NCI-H1048 (cell line): ENCODE data around the gene ZNF800.
"Not testable (repeated sequence)": the region's sequence is repeated elsewhere in the genome, so short reads cannot be mapped to it uniquely, and the experiment has no call there.

ENCODE experiments used
- DNase-seq: peaks from one replicate; lab custom pipeline; 2025; lab: John Stamatoyannopoulos, UW

The ZNF800 gene, protein sequence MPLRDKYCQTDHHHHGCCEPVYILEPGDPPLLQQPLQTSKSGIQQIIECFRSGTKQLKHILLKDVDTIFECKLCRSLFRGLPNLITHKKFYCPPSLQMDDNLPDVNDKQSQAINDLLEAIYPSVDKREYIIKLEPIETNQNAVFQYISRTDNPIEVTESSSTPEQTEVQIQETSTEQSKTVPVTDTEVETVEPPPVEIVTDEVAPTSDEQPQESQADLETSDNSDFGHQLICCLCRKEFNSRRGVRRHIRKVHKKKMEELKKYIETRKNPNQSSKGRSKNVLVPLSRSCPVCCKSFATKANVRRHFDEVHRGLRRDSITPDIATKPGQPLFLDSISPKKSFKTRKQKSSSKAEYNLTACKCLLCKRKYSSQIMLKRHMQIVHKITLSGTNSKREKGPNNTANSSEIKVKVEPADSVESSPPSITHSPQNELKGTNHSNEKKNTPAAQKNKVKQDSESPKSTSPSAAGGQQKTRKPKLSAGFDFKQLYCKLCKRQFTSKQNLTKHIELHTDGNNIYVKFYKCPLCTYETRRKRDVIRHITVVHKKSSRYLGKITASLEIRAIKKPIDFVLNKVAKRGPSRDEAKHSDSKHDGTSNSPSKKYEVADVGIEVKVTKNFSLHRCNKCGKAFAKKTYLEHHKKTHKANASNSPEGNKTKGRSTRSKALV

DNA sequence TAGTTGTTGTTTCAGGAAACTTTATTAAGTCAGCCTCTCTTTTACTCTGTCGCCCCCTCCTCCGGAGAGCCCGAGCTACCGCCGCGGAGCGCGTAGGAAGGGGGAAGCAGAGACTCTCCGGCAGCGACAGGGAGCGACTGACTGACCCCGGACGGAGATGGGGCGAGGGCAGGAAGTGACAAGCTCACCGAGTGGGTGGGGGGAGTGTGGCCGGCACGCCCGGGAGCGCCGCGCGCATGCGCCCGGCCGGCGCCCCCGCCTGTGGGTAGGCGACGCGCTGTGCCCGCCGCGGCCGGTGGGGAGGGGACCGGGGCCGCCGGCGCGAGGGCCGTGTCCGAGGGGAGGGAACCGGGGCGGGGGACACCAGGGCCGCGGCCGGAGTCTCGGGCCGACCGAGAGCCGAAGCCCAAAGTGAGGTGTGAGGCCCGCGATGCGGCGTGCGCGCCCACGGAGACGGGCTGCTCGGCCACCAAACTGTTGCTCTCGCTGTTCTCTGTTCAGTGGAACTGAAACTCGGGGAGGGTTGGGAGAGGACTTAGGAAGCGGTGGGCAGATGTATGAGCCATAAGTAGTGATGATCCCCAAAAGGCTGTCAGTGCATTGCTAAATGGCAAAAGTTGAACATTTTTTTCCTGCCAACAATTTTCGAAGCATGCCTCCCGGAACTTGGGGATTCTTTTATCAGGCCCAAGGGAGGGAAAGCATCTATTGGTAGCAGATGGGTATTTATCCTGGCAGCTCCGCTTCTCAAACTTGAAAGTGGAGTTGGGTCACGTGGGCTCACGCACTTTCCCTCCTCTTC, at the start of gene ZNF800:
ZNF800 (minus strand) TSS at position 143 of the 802 bp plus-strand sequence. CDS start 1,151 bp downstream, outside the sequence.
- DNase-seq: peak; percentile 31

DNA sequence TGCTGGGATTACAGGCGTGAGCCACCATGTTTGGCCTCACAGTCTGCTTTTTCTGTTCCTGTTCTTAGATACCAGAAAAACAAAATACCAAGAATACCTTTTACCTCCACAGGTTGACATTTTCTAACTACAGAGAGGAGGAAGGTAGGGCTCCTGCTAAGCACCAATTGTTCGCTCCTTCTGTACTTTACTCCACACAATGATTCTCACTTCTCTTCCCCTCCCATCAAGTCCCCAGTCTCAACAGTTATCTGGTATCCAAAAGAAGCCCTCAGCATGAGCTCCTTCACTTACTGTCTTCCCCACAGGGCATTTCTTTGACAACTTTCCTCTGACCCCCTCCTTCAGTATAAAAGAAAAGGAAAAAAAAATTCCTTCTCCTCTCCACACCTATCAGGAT, 47.7 kb upstream of the ZNF800 start:
- no peak for DNase-seq

DNA sequence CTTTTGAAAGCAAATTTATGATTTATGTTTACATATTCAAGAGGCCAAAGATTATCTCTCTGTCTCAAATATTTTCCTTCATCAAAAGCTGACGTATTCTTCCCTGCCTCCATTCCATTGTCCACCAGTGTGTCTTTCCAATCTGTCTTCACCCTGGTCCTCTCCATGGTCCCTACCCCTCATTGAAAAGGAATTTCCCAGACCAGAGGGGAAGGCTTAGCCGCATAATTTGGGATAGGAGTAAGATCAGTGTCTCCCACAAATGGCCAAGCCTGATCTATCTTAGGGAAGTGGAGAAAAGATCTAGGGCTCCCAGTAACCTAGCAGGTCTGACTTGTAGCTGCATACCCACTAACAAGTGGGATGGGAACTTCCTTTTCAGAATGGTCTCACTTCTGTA, 46.3 kb upstream of the ZNF800 start:
- no peak for DNase-seq

DNA sequence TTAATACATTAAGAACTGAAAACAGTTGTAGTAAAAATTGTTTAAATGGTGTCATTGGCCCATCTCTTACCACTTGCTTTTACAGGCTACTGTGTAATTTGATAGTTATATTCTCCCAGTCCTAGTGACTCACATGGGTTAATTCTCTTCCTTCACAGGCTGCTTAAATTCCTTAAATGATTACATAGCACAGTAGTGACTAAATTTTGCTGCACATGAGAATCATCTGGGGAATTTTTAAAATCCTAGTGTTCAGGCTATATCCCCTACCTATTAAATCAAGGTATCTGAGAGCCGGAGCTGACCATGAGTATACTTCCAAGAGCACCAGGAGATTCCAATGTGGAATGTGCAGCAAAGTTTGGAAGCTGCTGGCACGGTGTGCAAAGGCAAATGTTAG, 45.3 kb upstream of the ZNF800 start:
- no peak for DNase-seq

DNA sequence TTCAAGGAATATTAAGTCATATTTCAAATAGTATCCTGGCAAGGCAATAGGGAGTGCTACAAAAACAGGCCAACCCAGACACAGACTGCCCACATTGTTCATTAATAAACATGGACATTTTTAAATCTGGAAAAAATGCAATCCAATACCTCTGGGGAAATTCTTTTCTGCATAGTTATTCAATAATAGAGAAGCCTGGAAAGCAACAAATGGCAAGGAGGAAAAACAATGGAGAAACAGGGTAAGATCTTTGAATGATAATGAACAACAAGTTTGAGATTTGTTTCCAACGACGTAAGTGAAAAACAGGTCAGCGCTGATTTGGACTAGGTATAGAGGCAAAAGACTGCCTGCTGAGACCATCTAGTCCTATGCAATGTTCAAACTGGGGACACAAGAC, 44.7 kb upstream of the ZNF800 start:
- DNase-seq: no peak

DNA sequence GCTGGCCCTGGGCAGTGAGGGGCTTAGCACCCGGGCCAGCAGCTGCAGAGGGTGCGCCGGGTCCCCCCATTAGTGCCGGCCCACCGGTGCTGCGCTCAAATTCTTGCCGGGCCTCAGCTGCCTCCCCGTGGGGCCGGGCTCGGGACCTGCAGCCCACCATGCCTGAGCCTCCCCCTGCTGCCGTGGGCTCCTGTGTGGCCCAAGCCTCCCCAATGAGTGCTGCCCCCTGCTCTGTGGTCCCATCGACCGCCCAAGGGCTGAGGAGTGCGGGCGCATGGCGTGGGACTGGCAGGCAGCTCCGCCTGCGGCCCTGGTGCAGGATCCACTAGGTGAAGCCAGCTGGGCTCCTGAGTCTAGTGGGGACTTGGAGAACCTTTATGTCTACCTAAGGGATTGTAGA, 36.8 kb upstream of the ZNF800 start:
- DNase-seq: not testable (repeated sequence)

DNA sequence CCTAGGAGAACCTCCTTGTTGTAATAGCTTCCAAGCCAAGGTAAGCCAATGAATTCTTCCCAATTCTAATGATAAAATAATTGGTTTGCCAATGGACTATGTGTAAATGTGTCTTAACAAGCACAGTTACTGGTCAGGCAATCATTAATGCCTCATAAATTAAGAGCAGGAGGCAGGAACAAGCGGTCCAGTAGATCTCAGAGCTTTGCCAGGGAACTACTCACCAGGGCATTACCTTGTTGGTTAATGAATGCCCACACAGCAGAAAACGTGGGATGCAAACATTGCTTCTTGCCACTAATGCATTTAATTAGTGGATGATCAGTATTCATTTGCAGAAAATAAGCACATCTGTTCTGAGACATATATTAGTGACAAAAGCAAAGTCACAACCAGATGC, 26.7 kb upstream of the ZNF800 start:
- no peak for DNase-seq

DNA sequence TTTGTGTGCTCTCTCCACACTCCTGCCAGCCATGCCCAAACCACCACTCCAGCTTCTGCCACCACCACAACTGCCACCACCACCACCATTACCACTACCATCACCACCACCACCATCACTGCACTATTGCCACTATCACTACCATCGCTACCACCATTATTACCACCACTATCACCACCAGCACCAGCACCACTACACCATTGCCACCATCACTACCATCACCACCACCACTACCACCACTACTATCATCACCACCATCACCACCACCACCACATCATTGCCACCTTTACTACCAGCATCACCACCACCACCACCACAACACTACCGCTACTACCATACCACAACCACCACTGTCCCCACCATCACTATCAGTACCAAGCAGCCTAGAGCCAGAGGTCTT, 26.0 kb upstream of the ZNF800 start:
- DNase-seq: no peak

DNA sequence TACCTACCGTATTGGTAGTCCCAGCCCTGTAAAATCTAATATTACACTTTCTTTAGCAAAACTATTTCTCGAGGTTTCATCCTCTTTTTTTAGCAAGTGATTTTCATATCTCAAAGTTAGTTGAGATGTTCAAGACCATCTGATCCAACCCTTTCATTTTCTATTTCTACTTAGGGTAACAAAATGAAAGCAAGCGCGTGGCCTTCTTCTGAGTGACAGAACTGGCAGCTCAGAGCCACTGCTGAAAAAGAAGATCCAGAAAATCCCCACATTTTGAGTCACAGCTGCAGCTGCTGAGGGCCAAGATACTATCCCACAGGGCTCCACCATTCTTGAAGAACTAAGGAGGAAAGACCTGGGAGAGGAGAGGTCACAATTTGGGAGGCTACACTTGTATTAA, 24.8 kb upstream of the ZNF800 start:
- no peak for DNase-seq

DNA sequence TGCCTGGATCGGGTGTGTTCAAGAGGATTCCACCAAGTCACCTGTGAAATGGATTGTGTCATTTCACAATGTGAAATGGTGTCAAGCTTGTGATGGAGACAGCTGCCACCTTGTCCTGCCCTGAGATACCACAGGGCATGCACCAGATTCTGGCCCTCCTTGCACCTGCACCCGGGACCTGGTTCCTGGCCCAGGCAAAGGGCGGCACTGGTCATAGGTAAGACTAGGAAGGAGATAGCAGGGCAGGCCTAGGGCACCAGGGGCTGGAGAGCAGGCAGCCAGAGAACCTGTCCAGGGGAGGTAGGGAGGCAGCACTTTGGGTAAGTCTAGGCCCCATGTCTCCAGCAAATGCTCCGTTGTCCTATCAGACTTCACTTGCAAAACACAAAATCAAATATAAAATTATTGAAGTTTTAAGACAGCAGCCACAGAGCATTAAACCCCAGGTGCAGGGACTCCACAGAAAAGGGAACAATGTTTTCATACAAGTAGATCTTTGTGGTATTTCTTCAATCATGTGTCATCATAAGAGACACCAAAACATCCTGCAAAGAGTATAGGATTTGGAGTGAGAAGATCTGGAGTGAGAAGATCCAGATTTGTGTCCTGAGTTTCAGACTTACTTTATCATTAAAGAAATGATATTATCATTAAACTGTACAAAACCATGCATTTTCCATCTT, 22.7 kb upstream of the ZNF800 start:
- no peak for DNase-seq

DNA sequence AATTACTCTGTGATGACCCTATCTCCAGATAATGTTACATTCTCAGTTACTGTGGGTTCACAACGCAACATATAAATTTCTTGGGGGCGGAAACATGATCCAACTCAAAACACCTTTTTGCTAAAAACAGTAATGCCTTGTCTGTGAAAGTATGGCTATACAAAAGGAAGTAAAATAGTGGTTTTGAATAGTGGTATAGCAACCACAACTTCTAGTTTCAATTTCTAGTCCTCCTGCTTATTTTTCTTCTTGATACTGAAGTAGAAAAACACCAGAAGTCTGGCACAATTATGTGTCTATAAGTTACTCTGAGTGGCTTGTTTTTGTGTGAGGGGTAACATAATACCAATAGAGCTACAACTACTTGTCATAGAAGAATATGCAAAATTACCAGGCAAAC, 21.5 kb upstream of the ZNF800 start:
- no peak for DNase-seq

DNA sequence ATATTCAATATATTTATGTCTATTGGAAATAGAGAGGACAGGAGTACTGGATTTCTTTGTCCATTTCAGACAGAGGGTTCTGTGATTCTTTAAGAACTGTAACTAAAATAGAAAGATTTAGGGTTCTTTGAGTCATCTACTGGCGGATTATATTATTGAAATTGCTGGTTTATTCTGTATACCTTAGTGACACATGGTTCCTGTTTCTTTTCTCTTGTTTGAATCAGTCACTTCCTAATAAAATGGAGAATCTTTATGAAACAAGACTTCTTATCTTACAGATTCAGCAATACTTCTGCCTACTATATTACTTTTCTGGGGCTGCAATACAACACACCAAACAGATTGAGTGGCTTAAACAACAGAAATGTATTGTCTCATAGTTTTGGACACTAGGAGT, 20.8 kb upstream of the ZNF800 start:
- no peak for DNase-seq

DNA sequence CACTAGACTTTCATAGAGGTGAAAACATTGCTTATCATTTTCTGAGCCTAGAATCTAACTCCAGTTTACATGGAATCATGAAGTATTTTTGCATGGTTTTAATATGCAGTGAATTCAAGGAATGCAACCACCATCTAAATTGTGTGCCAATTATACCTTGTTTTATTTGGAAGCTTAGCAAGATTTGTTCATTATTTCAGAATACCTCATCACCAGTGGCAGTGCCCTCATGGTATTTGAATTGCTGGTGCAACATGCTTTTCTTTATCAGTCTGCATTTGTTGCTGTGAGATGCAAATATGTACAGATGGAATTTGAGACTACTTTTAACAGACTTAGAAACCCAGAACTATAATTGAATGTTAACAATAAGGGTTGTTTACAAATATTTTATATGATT, 18.7 kb upstream of the ZNF800 start:
- no peak for DNase-seq

DNA sequence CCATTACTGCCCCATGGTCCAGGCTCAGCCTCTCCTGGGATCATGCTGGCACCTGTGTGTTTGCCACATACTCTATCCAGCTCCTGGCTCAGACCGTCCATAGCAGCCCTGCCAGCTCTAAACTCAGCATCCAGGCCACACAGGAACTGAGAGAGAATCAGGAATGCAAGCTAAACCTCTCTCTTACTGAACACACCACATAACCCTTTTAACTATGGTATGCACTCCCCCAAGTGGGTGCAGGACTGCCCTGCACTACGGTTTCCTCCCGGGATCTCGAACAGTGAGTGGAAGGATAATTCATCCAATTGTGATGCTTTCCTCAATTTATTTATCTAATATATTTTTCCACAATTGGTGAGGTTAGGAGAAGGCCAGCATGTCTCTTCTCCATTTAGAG, 17.1 kb upstream of the ZNF800 start:
- DNase-seq: no peak

DNA sequence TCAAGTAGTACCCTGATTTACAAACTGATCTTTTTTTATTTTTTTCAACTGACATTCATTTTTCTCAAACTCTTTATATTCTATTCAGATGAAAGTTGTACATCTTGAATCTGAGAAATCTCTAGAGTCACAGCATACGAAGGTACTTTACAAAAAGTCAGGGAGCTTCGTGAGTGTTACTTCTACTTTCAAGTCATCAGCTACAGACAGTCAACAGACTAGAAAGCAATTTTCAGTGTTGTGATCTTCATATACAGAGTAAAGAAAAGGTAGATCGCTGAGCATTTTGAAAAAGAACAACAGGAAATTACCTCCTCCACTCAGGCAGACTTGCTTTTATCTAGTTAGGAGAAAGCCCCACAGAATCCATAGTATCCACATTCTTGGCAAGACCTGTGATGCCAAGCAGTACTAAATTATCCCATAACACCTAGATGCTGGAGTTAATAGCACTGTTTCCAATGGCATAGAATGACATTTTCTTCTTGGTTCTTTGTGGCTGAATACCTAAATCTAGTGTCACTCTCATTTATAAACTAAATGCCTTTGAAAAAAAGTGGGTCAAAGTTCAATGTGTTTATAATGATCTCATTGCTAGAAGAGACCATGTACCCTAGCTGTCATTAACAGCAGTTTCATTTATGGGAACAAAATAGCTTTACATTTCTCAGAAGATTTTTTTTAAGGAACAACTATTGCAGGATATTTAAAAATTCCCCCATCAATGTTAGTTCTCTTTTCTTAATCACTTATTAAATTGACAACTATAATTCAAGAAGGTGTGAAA, 12.0 kb upstream of the ZNF800 start:
- DNase-seq: no peak

DNA sequence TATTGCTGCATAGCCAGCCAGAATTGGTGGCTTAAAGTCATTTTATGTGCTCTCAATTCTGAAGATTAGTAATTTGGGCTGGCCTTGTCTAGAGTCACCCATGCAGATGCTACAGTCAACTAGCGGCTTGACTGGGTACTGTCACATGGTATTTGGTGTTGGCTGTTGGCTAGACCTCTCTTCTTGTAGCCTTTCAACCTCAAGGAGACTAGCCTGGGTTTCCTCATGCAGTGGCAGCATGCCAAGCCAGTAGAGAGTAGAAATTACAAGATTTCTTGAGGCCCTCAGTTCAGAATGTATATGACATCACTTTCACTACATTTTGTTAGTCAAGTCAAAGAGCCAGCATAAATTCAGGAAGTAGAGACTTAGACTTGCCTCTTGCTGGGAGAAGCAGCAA, 3.7 kb upstream of the ZNF800 start:
- DNase-seq: no peak

DNA sequence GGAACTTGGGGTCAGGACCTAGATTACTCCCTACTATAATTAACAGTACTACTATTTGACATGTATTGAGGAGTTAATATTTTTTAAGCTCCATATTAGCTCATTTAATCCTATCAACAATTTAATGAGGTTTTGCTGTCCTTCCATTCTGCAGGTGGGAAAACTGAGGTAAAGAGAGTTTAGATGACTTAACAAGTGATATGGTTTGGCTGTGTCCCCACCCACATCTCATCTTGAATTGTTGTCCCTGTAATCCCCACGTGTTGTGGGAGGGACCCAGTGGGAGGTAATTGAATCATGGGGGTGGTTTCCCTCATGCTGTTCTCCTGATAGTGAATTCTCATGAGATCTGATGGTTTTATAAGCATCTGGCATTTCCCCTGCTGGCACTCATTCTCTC, 2.6 kb upstream of the ZNF800 start:
- DNase-seq: not testable (repeated sequence)

DNA sequence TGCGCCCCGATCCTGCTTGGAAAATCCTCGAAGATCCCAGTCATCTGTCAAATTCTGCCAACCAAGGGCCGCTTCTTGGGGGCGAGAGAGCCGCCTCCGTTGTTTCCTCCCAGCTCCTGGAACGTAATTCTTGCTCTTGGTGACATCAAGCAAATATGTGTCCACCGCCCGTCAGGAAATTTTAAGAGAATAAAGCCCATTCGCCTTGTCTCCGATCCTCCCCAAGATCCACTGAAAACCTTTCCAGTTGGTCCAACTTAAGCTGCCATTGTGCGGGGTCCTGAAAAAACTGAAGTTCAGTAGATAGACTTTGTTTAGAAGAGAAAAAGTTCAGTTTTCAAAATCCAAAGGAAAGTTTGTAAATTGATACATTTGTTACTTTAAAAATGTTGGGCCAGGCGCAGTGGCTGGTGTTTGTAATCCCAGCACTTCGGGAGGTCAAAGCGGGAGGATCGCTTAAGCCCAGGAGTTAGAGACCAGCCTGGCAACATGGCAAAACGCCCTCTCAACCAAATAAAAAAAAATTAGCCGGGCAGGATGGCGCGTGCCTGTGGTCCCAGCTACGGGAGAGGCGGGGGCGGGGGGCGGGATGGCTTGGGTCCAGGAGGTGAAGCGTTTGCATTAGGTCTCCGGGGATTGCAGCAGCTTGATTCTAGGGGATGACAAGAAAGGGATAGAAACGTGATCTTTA, 1.0 kb upstream of the ZNF800 start:
- DNase-seq: no peak

DNA sequence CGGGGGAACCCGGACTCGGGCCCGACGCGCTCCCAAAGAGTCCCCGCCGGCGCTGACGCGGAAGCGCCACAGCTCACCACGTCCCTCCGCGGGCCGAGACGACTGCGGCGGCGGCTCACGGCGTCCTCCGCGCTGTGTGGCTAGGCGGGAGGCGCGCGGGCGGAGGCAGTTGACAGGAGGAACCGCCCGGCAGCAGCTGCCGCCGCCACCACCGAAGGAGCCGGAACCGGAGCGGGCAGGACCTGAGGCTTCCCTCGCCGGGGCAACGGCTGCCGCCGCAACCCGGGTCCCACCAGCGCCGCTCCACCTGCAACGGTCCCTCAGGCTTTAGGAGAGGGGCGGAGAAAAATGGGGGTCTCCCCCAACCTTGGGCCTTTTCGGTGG, 334 bp downstream of the ZNF800 start:
- no peak for DNase-seq

DNA sequence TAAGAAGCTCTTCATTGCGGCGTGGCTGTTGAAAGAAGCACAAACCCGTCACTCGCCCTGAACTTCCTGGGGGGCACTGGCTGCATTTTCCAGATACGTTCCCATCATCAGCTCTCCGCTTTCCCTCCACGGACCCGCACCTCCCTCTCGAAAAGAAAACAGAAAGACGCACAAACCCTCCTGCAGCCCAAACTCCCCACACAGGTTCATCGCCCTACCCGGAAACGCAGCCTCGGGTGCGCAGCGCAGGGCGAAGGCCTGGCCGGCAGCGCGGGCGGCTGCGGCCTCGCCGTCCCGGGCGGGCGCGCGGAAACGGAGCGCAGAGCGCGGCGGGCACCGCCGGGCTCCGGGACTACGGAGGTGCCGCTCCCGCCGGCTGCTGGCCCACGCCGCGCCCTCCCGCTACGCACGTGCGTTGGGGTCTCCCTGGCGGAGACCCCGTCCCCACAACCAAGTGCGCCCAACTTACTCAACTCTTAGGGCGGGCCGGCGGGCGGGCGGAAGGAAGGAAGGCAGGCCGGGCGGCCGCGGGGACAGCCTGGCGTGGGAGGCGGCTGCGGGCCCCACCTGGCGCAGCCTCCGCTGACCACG, 822 bp downstream of the ZNF800 start:
- DNase-seq: no peak
